ENCODE data around the gene PPARD.
A peak's percentile ranks its signal among the peaks of the same experiment; 100 is the strongest.
"Not testable (repeated sequence)": the region's sequence is repeated elsewhere in the genome, so short reads cannot be mapped to it uniquely, and the experiment has no call there.

PPARD gene
- 37.0 to 54.2 reads per million in 2 donors for total RNA-seq

DNA sequence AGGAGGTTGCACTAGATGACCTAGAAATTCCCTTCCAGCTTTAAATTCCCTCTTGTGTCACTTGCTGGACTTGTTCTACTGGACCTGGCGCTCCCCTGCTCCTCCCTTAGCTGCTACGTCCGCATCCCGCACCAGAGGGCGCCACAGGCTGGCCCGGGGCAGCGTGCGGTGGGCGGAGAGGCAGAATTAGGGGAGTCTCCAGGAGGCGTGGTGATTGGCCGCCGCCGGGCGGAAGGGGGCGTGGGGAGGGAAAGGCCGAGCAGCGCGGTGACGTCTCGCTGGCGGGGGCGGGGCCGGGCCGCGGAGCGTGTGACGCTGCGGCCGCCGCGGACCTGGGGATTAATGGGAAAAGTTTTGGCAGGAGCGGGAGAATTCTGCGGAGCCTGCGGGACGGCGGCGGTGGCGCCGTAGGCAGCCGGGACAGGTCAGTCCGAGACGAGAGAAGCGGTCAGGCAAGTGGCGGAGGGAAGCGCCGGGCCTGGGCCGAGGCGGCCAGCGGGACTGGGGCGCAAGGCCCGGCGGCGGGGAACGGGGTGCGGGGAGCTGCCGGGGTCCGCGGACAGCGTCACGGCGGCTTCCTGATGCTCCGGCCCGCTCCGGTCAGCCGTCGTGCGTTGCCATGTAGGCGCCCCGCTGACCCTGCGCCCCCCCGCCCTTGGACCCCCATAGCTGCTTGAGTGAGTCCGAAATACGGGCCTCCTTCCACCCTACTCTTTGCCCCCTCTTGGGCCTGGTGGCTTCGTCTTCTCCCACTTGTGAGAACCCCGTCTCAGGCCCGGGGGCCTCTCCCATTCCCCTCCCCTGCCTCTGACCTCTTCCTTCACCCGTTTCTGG is at the start of gene PPARD:
Gene PPARD, plus strand, starts transcription at position 301 of the 834 bp plus-strand sequence. CDS start 68,530 bp downstream, outside the sequence.
- peak; percentile 93 to 98 (median 96) for DNase-seq

DNA sequence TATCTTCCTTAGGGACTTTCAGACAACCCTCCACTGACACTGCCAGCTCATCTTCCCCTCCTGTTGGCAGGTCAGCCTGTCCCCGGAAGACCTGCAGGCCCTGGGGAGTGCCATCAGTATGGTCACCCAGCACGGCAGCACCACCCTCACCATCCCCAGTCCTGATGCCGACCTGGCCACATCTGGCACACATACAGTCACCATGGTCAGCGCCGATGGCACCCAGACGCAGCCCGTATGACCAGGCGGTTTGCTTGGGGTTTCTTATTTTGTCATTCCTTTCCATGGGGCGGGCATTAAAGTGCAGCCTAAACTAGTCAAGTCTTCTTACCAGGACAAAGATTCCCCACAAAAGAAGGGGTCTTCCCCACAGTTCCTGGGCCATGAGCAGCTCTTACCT is 48.7 kb upstream of the PPARD start:
- DNase-seq = no peak

- DNase-seq = peak in 2 of 5 experiments; percentile 40 to 73
Observed at GRCh38 chr6:35294308-35294945, 47.9 kb upstream of the PPARD start.

GRCh38 chr6:35295036-35295435 is 47.3 kb upstream of the PPARD start:
- no peak for DNase-seq

DNA sequence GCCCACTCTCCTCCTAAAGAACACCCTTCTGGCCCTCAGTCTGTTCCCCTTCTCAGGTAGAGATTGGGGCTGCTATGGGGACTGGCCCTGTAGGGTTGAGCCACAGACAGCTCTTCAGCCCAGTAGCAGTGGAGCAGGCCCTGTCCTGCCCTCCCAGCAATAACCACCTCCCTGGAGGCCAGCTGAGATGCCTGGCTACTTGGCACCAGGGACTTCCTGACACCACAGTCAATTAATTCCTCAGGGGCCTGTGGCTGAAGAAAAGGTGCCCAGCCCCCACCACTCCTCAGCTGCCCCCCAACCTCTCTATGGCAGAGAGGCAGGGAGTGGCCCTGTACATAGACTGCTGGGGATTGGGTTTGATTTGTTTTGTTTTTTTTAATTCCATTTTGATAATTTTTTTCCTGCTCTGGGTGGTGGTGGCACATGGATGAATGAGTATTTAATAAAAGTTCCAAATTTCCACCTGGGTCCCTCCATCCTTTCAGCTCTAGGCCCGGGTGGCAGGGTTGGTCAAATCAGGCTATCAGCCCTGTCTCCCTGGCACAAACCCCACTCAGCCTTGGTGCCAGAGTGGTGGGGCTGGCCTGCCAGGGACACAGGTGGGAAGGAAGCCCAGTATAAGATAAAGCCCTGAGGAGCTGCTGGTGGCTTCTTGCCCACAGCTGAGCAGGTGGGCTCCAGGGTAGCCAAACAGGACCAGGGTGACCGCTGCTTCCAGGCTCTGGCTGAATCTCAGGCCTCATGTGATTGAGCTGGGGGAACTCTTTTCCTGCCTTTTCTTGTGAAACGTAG is 46.6 kb upstream of the PPARD start:
- DNase-seq = no peak

- no peak for DNase-seq
Observed at GRCh38 chr6:35296931-35297600, 45.3 kb upstream of the PPARD start.

- DNase-seq = peak; percentile 69 to 95 (median 82)
Observed at GRCh38 chr6:35297601-35298481, 44.5 kb upstream of the PPARD start, which contains the start of gene DEF6. Gene DEF6, plus strand, starts transcription at chr6:35297818. Its CDS starts 39 bp downstream, at chr6:35297857.

GRCh38 chr6:35298625-35299140 is 43.7 kb upstream of the PPARD start:
- DNase-seq = peak in 1 of 5 experiments; percentile 55

- peak in 1 of 5 experiments; percentile 53 for DNase-seq
Observed at GRCh38 chr6:35299674-35300073, 42.7 kb upstream of the PPARD start.

DNA sequence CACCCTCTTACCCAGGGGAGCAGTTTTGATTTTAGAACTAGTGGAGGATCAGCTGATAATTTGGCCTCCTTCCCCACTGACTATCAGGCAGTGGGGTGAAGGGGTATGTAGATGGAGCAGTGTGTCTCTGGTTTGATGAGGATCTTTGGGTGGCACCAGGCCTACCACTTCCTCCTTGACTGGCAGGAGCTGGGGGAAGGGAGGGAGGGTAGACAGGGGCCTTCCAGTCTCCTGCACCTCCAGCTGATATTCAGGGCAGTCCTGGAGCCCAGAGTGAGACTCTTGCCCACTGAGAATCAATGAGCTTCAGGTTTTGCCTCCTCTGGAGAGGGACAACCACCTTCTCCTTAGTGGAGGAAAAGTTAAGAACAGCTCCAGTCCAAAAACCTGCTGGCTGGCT is 41.5 kb upstream of the PPARD start:
- peak in 3 of 5 experiments; percentile 40 to 90 (median 68) for DNase-seq

- peak; percentile 60 to 93 (median 80) for DNase-seq
Observed at GRCh38 chr6:35302604-35303241, 39.6 kb upstream of the PPARD start.

DNA sequence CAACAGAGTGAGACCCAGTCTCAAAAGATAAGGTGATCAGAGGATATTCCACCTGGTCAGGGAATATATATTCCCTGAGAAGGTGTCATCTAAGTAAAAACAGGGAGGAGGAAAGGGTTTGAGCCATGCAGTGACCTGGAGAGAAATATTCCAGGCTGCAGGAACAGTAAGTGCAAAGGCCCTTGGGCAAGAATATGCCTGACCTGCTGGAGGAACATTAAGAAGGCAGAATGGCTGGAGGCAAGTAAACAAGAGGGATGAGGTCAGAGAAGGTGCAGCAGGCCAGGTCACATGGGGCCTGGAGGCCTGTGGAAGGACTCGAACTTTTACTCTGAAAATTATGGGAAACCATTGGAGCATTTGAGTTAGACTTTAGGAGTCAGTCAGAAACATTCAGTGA is 38.1 kb upstream of the PPARD start:
- no peak for DNase-seq

- peak in 1 of 5 experiments; percentile 40 for DNase-seq
Observed at GRCh38 chr6:35305117-35305516, 37.2 kb upstream of the PPARD start.

GRCh38 chr6:35307138-35307537 is 35.2 kb upstream of the PPARD start:
- DNase-seq = not testable (repeated sequence)

- DNase-seq = not testable (repeated sequence)
Observed at GRCh38 chr6:35308543-35308942, 33.8 kb upstream of the PPARD start.

GRCh38 chr6:35309611-35310264 is 32.6 kb upstream of the PPARD start:
- no peak for DNase-seq

GRCh38 chr6:35310265-35310831 is 32.0 kb upstream of the PPARD start:
- DNase-seq = peak in 1 of 5 experiments; percentile 35

DNA sequence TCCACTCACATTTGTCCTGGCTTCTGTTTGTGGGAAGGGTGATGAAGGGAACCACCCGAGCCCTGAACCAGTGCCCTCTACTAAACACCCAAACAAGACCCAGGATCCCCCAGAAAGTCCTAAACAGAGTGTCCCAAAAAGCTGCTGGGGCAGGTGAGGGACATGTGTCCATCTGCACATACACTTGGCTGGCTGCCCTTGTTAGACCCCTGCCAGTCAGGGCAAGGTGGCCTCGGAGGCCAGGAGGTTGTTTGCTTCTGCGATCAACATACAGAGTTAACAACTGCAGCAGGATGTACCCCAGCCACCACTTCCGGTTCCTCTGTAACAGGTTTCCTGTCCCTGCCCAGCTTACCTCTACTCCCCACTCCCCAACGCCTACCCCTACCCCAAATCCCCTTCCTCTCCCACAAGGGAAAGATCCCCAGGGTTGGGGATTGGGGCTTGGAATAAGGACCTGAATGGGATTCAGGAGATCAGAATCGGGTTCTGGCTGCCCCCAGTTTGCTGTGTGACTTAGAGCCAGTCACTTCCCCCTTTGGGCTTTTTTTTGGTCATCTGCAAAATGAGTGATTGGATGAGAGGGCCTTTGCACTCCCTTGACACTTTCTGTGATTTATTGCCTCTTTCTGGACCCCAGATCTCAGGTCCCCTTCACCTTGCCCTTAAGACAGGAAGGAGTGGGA is 30.8 kb upstream of the PPARD start:
- peak in 3 of 5 experiments; percentile 25 to 93 (median 62) for DNase-seq

Data from T-helper 2 cell (primary cell).